ENCODE data around the gene S100A10.

DNA sequence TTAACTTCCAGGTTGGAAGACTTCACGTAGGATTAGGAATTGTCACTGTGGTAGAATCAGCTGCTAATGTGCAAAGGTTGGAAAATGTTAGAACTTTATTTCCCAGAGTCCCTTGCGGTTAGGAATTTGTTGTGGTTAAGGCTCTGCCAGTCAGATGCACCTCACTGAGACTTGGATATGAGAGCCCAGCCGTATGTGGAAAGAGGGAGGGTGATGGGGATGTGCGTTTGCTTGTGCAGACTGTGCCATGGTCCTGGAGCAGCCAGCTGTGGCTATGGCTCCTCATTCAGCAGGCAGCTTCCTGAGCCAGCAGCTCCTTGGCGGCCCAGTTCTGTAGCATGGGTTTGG, 12.5 kb downstream of the S100A10 start:
- TF ChIP-seq, protein P1, sequence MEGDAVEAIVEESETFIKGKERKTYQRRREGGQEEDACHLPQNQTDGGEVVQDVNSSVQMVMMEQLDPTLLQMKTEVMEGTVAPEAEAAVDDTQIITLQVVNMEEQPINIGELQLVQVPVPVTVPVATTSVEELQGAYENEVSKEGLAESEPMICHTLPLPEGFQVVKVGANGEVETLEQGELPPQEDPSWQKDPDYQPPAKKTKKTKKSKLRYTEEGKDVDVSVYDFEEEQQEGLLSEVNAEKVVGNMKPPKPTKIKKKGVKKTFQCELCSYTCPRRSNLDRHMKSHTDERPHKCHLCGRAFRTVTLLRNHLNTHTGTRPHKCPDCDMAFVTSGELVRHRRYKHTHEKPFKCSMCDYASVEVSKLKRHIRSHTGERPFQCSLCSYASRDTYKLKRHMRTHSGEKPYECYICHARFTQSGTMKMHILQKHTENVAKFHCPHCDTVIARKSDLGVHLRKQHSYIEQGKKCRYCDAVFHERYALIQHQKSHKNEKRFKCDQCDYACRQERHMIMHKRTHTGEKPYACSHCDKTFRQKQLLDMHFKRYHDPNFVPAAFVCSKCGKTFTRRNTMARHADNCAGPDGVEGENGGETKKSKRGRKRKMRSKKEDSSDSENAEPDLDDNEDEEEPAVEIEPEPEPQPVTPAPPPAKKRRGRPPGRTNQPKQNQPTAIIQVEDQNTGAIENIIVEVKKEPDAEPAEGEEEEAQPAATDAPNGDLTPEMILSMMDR (IDR thresholded peaks at IDR 0.05), result no peak
- TF ChIP-seq POLR2A (IDR thresholded peaks at IDR 0.05), result no peak

Measured in body of pancreas (tissue), 4 donors.